ENCODE results near the gene PIM2. TPM values are rescaled to one million over a fixed set of nuclear protein-coding genes. Genes with fewer than 3 reads are reported as not detected.

PIM2 gene
- total and polyA plus RNA-seq, 9 of the 15 experiments (the other 6 are each of a cell fraction or from before 2014, with no cell fraction given): 67.6 to 191 (median 108) TPM

- H2AFZ ChIP-seq (ENCODE audit: low read depth, low read length): no peak overlapping the region
- H3K4me3 ChIP-seq: no peak overlapping the region
- H3K9me1 ChIP-seq (ENCODE audit: control insufficient read depth, insufficient read depth, low read length): peaks cover 10% of the 10 kb centered on the region
- intact Hi-C loops (cut with micrococcal nuclease) (no loop called here), in situ Hi-C loops (cut with MboI) (no loop called here)
- H3K4me2 ChIP-seq (ENCODE audit: insufficient read depth, low read length): peak overlapping the region; percentile 87; the same call in 1 of the 2 replicates
- DNase-seq (ENCODE audit: extremely low read depth in 1 of 4, low spot score in 3 of 4) (no peak), ATAC-seq (no peak), FAIRE-seq (peak; percentile 56)
- H3K27me3 ChIP-seq (ENCODE audit: control insufficient read depth in 2 of 2, insufficient read depth in 2 of 2, low read length in 2 of 2): no peaks in the 10 kb centered on the region; a peak in 1 of 5 replicates
- peaks cover 38% of the 10 kb centered on the region for H3K79me2 ChIP-seq (ENCODE audit: control insufficient read depth, insufficient read depth, low read length)
- H3K36me3 ChIP-seq (ENCODE audit: control insufficient read depth, insufficient read depth, low read length): peaks cover 18% of the 10 kb centered on the region
- no peaks in the 10 kb centered on the region for H3K9me3 ChIP-seq (replicated peaks; ENCODE audit: control insufficient read depth, insufficient read depth, low read depth, low read length)
- H4K20me1 ChIP-seq (replicated peaks; ENCODE audit: control insufficient read depth, insufficient read depth, low read length): peaks cover 3% of the 10 kb centered on the region; the same call in 1 of the 2 replicates
- BruUV-seq (replicated peaks): no TSS peak
- POLR2A ChIA-PET: no interaction called here
- peak overlapping the region; percentile 98; the same call in 2 of the 3 replicates for H3K27ac ChIP-seq (ENCODE audit: extremely low read depth, low read depth, low read length)
- peaks cover 38 to 45% of the 10 kb centered on the region in 2 experiments for H3K4me1 ChIP-seq (replicated peaks in 1 of 2; ENCODE audit: control insufficient read depth in 2 of 2, insufficient read depth in 2 of 2, low read length in 2 of 2)
- TF ChIP-seq NBN (IDR thresholded peaks at IDR 0.05; ENCODE audit: low read depth): no peak
- 15% methylated on average over 2 of the region's 2 CpGs for WGBS (ENCODE audit: insufficient coverage, low coverage, missing lambda C conversion rate)
- H3K9ac ChIP-seq (ENCODE audit: insufficient read depth in 1 of 2, low read depth in 2 of 2, low read length in 2 of 2): peak overlapping the region in 1 of 2 experiments; percentile 95; a peak in 2 of 4 replicates
- CTCF ChIA-PET (ENCODE audit: low intra/inter-chr PET ratio): no interaction called here
These were observed 41.5 kb upstream of the PIM2 start for GRCh38 chrX:48960291-48960690.

GRCh38 chrX:48958635-48959094 lies 39.8 kb upstream of the PIM2 start:
- H3K9me1 ChIP-seq (ENCODE audit: control insufficient read depth, insufficient read depth, low read length): peaks cover 10% of the 10 kb centered on the region
- BruUV-seq (replicated peaks): no TSS peak
- 0% methylated on average over 16 of the region's 21 CpGs for WGBS (ENCODE audit: insufficient coverage, low coverage, missing lambda C conversion rate)
- DNase-seq (ENCODE audit: extremely low read depth in 1 of 4, low spot score in 3 of 4) (peak in 1 of 4 experiments; percentile 35), FAIRE-seq (no peak), ATAC-seq (no peak)
- H3K36me3 ChIP-seq (ENCODE audit: control insufficient read depth, insufficient read depth, low read length): peaks cover 32% of the 10 kb centered on the region
- no peaks in the 10 kb centered on the region for H3K9me3 ChIP-seq (replicated peaks; ENCODE audit: control insufficient read depth, insufficient read depth, low read depth, low read length)
- H3K27me3 ChIP-seq (ENCODE audit: control insufficient read depth in 2 of 2, insufficient read depth in 2 of 2, low read length in 2 of 2): no peaks in the 10 kb centered on the region; a peak in 1 of 5 replicates
- peak overlapping the region; percentile 84 for H3K4me3 ChIP-seq
- intact Hi-C loops (cut with micrococcal nuclease) (loop anchor here (1.0 to 10.0 kb wide), 3 partner anchors 44 to 216 kb away; partner anchors contain the start of genes GRIPAP1, PLP2 and TFE3), in situ Hi-C loops (cut with MboI) (no loop called here)
- H3K27ac ChIP-seq (ENCODE audit: extremely low read depth, low read depth, low read length): peak overlapping the region; percentile 98
- CTCF ChIA-PET (ENCODE audit: low intra/inter-chr PET ratio): no interaction called here
- H4K20me1 ChIP-seq (replicated peaks; ENCODE audit: control insufficient read depth, insufficient read depth, low read length): peaks cover 12% of the 10 kb centered on the region; the same call in 1 of the 2 replicates
- peak overlapping the region; percentile 87 for H3K4me2 ChIP-seq (ENCODE audit: insufficient read depth, low read length)
- H3K4me1 ChIP-seq (replicated peaks in 1 of 2; ENCODE audit: control insufficient read depth in 2 of 2, insufficient read depth in 2 of 2, low read length in 2 of 2): peaks cover 38 to 56% of the 10 kb centered on the region in 2 experiments
- POLR2A ChIA-PET: interaction anchor here (1.0 to 1.7 kb wide), 6 partner anchors 13 to 86 kb away, joined by 3 to 11 read pairs (median 3); partner anchors contain the start of genes PQBP1 and TIMM17B
- H3K9ac ChIP-seq (ENCODE audit: insufficient read depth in 1 of 2, low read depth in 2 of 2, low read length in 2 of 2): peak overlapping the region; percentile 91 to 95
- H2AFZ ChIP-seq (ENCODE audit: low read depth, low read length): peak overlapping the region; percentile 67
- H3K79me2 ChIP-seq (ENCODE audit: control insufficient read depth, insufficient read depth, low read length): peaks cover 55% of the 10 kb centered on the region
- no peak for TF ChIP-seq MGA (IDR thresholded peaks at IDR 0.05)
- TF ChIP-seq ZNF384 (IDR thresholded peaks at IDR 0.05; ENCODE audit: low read depth, low read length): peak; percentile 98

Data from K562 (cell line).